ENCODE data around the gene CARS1. TPM values are rescaled to one million over a fixed set of nuclear protein-coding genes. Genes with fewer than 3 reads are reported as not detected.

Gene CARS1
- total and polyA plus RNA-seq, 2 experiments from 2014 or later: 72.9 to 95.9 TPM

DNA sequence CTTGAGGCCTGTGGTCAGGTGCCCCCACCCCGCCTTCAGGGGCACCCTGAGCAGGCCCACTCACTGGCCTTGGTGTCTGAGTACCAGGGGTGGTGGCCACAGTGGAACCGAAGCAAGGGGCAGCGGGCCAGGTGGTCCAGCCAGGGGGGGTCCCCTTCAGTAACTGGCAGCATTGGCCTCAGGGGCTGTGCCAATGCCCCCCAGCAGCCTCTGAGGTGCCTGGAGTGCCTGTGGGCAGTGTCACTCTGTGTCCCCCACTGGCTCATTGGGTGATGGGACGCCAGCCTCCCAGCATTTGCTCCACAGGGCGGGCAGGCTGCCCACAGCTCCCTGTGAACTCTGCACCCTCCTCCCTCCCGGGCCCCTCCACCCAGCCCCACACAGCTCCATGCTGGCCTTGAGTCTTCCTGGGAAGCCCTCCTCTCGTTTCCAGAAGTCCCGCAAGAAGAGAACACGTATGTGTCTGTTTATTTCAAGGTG is 29.5 kb upstream of the CARS1 start:
- Mint-ChIP-seq H3K27me3 (ENCODE audit: insufficient read depth, low read depth, poor library complexity) (peaks cover 8% of the 10 kb centered on the region), H3K4me1 (0 out of 3 replicates have a peak, but pooled peaks cover 3% of the 10 kb centered on the region), H3K27ac (no peak overlapping the region), H3K9me3 (no peaks in the 10 kb centered on the region), H3K36me3 (ENCODE audit: low read depth) (no peaks in the 10 kb centered on the region; the same call in 2 of the 3 replicates), H3K4me3 (no peak overlapping the region)
- Histone ChIP-seq H3K79me2 (replicated peaks; ENCODE audit: insufficient read depth) (no peaks in the 10 kb centered on the region), H3K4me2 (no peak overlapping the region), H3K4me1 (ENCODE audit: insufficient read depth) (no peaks in the 10 kb centered on the region), H3K36me3 (ENCODE audit: insufficient read depth) (no peaks in the 10 kb centered on the region), H3K4me3 (no peak overlapping the region), H3K9me2 (ENCODE audit: insufficient read depth) (no peaks in the 10 kb centered on the region), H3F3A (replicated peaks; ENCODE audit: low read depth) (no peaks in the 10 kb centered on the region), H2AFZ (no peak overlapping the region), H3K27me3 (ENCODE audit: insufficient read depth) (no peaks in the 10 kb centered on the region), H4K20me1 (replicated peaks; ENCODE audit: insufficient read depth) (no peaks in the 10 kb centered on the region), H3K27ac (ENCODE audit: low read depth) (no peak overlapping the region)
- TF ChIP-seq EZH2 (IDR thresholded peaks at IDR 0.05; ENCODE audit: low read depth, unreplicated experiment): no peak
- no peak for TF ChIP-seq ZNF114 (CRISPR knock-in tag; IDR thresholded peaks at IDR 0.05)
- no peak for TF ChIP-seq JUNB (IDR thresholded peaks at IDR 0.05; ENCODE audit: unreplicated experiment)
- no peak for TF ChIP-seq NANOG (IDR thresholded peaks at IDR 0.05; ENCODE audit: borderline replicate concordance)
- no peak for TF ChIP-seq ETS1 (IDR thresholded peaks at IDR 0.05)
- no peak for TF ChIP-seq ZNF331 (CRISPR knock-in tag; IDR thresholded peaks at IDR 0.05; ENCODE audit: low read depth)
- no peak for TF ChIP-seq CREB1 (CRISPR knock-in tag; IDR thresholded peaks at IDR 0.05; ENCODE audit: low read depth)
- TF ChIP-seq REST (IDR thresholded peaks at IDR 0.05; ENCODE audit: unreplicated experiment): no peak
- no peak for TF ChIP-seq POLR2AphosphoS5 (IDR thresholded peaks at IDR 0.05; ENCODE audit: low read depth)
- no peak for DNase-seq (ENCODE audit: low spot score)
- no peak for ATAC-seq

DNA sequence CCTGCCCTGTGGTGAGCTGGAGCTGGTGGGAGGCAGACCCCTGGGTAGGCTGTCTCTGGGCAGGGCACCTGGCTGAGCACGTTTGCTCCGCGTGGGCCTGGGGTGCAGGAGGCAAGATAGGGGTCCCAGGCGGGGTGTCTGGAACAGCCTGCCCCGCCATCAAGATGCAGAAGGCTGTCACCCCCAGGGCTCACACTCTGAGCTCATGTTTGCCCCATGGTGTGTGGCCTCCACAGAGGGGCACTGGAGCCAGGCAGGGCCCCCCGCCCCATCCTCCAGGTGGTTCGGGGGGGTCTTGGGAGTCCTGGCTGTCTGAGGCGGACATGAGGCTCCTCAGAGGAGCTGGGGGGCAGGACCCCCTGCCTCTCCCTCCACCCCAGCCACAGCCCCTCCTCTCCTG is 28.9 kb upstream of the CARS1 start:
- Mint-ChIP-seq H3K4me1 (no peaks in the 10 kb centered on the region), H3K4me3 (no peak overlapping the region), H3K9me3 (no peaks in the 10 kb centered on the region), H3K27ac (no peak overlapping the region), H3K36me3 (ENCODE audit: low read depth) (no peaks in the 10 kb centered on the region; the same call in 2 of the 3 replicates), H3K27me3 (ENCODE audit: insufficient read depth, low read depth, poor library complexity) (peaks cover 7% of the 10 kb centered on the region)
- H2AFZ ChIP-seq: no peak overlapping the region
- no peak for DNase-seq (ENCODE audit: low spot score)
- H3K4me2 ChIP-seq: no peak overlapping the region
- no peaks in the 10 kb centered on the region for H3K4me1 ChIP-seq (ENCODE audit: insufficient read depth)
- no peaks in the 10 kb centered on the region for H3K27me3 ChIP-seq (ENCODE audit: insufficient read depth)
- H3K27ac ChIP-seq (ENCODE audit: low read depth): no peak overlapping the region
- H4K20me1 ChIP-seq (replicated peaks; ENCODE audit: insufficient read depth): no peaks in the 10 kb centered on the region
- H3K4me3 ChIP-seq: no peak overlapping the region
- no peaks in the 10 kb centered on the region for H3F3A ChIP-seq (replicated peaks; ENCODE audit: low read depth)
- no peak for TF ChIP-seq ETS1 (IDR thresholded peaks at IDR 0.05)
- TF ChIP-seq EZH2 (IDR thresholded peaks at IDR 0.05; ENCODE audit: low read depth, unreplicated experiment): no peak
- no peaks in the 10 kb centered on the region for H3K9me2 ChIP-seq (ENCODE audit: insufficient read depth)
- H3K36me3 ChIP-seq (ENCODE audit: insufficient read depth): no peaks in the 10 kb centered on the region
- no peak for ATAC-seq
- H3K79me2 ChIP-seq (replicated peaks; ENCODE audit: insufficient read depth): no peaks in the 10 kb centered on the region

Measured in GM23338 (cell line).